IMR-90 (cell line): ENCODE results near the gene OLFM4. TPM values are rescaled to one million over a fixed set of nuclear protein-coding genes. Genes with fewer than 3 reads are reported as not detected.

Experiments
- ATAC-seq: fragments of 200-7000 bp; cut with Tn5 transposase; 2 replicates; pipeline ENCODE4 v1.9.1; 2020; ENCODE audit warnings: low read depth, mild to moderate bottlenecking, moderate library complexity
- BruUV-seq: library from RNA; stranded (reverse); fragments of 400-500 nt; replicated peaks from 2 replicates; lab custom pipeline; 2021; lab: Mats Ljungman, UMichigan
- CTCF ChIA-PET: fragments of 300-600 bp; formaldehyde crosslinking; extraction: SDS; loops from one replicate; lab custom pipeline; 2021; ENCODE audit warnings: antibody characterized with exemption; lab: Yijun Ruan, JAX
- POLR2A ChIA-PET: fragments of 300-600 bp; sonication (Branson Sonifier 250); formaldehyde crosslinking; loops from one replicate; lab custom pipeline; 2022; ENCODE audit warnings: antibody characterized with exemption; ENCODE audit not compliant: unreplicated experiment; lab: Charles Lee
- DNase-seq: peaks from one replicate; pipeline ENCODE4 v3.0.0; 2013
- H2AFZ ChIP-seq: replicated peaks from 2 replicates; pipeline ENCODE3; 2013; ENCODE audit warnings: low read length, mild to moderate bottlenecking; ENCODE audit not compliant: poor library complexity
- H2AK5ac ChIP-seq: 2 replicates; pipeline ENCODE4 v1.6.1; 2013; ENCODE audit warnings: low read depth, low read length, inconsistent platforms
- H2AK9ac ChIP-seq: replicated peaks from 2 replicates; pipeline ENCODE3; 2013; ENCODE audit warnings: mild to moderate bottlenecking, low read depth, low read length, moderate library complexity; ENCODE audit not compliant: poor library complexity
- H2BK120ac ChIP-seq: 2 replicates; pipeline ENCODE4 v1.6.1; 2013; ENCODE audit warnings: low read depth, low read length, inconsistent platforms
- H2BK15ac ChIP-seq: 3 replicates; pipeline ENCODE4 v1.6.1; 2013; ENCODE audit warnings: low read depth, low read length, inconsistent platforms
- H2BK20ac ChIP-seq: 2 replicates; pipeline ENCODE4 v1.6.1; 2013; ENCODE audit warnings: low read depth, mild to moderate bottlenecking, inconsistent platforms, low read length, moderate library complexity
- H2BK5ac ChIP-seq: 2 replicates; pipeline ENCODE4 v1.6.1; 2013; ENCODE audit warnings: mild to moderate bottlenecking, low read depth, low read length, inconsistent platforms; ENCODE audit not compliant: poor library complexity, severe bottlenecking
- H3K14ac ChIP-seq: replicated peaks from 2 replicates; pipeline ENCODE4 v1.6.1; 2013; ENCODE audit warnings: low read depth, low read length, inconsistent platforms
- H3K18ac ChIP-seq: 2 replicates; pipeline ENCODE4 v1.6.1; 2013; ENCODE audit warnings: low read depth, low read length, control low read depth
- H3K23ac ChIP-seq: 2 replicates; pipeline ENCODE4 v1.6.1; 2013; ENCODE audit warnings: low read depth, low read length, inconsistent platforms
- H3K27ac ChIP-seq: 2 replicates; pipeline ENCODE4 v1.5.1; 2013; ENCODE audit warnings: mild to moderate bottlenecking, control low read depth, low read length; ENCODE audit not compliant: insufficient read depth
- H3K27me3 ChIP-seq: 2 replicates; pipeline ENCODE4 v1.6.1; 2013; ENCODE audit warnings: low read length; ENCODE audit not compliant: control insufficient read depth, insufficient read depth
- H3K36me3 ChIP-seq: 2 replicates; pipeline ENCODE4 v1.6.1; 2013; ENCODE audit warnings: low read length, mixed read lengths; ENCODE audit not compliant: control insufficient read depth, insufficient read depth
- H3K4ac ChIP-seq: 2 replicates; pipeline ENCODE4 v1.6.1; 2013; ENCODE audit warnings: low read depth, low read length, inconsistent platforms
- H3K4me1 ChIP-seq: 2 replicates; pipeline ENCODE4 v1.6.1; 2013; ENCODE audit warnings: low read length, mixed read lengths; ENCODE audit not compliant: control insufficient read depth, insufficient read depth
- H3K4me2 ChIP-seq: 2 replicates; pipeline ENCODE4 v1.6.1; 2013; ENCODE audit warnings: low read depth, mild to moderate bottlenecking, control low read depth, low read length, moderate library complexity
- H3K4me3 ChIP-seq: 2 replicates; pipeline ENCODE4 v1.5.1; 2013; ENCODE audit warnings: low read depth, mild to moderate bottlenecking, control low read depth, low read length, moderate library complexity; ENCODE audit not compliant: insufficient read depth
- H3K56ac ChIP-seq: 2 replicates; pipeline ENCODE4 v1.6.1; 2013; ENCODE audit warnings: low read length, inconsistent platforms; ENCODE audit not compliant: insufficient read depth; ENCODE audit errors: extremely low read depth
- H3K79me1 ChIP-seq, 2 experiments: 2 replicates each; pipeline ENCODE4 v1.6.1; 2013; ENCODE audit warnings: low read length in 2 of 2, inconsistent platforms in 1 of 2, low read depth in 1 of 2
- H3K9ac ChIP-seq: 2 replicates; pipeline ENCODE4 v1.6.1; 2013; ENCODE audit warnings: low read depth, low read length, control low read depth
- H3K9me1 ChIP-seq: 2 replicates; pipeline ENCODE4 v1.6.1; 2013; ENCODE audit warnings: low read length, inconsistent platforms; ENCODE audit not compliant: insufficient read depth
- H3K9me3 ChIP-seq: 2 replicates; pipeline ENCODE4 v1.6.1; 2013; ENCODE audit warnings: low read length; ENCODE audit not compliant: control insufficient read depth, insufficient read depth
- H4K20me1 ChIP-seq: 2 replicates; pipeline ENCODE4 v1.6.1; 2013; ENCODE audit warnings: low read length, inconsistent platforms; ENCODE audit not compliant: insufficient read depth
- H4K5ac ChIP-seq: 2 replicates; pipeline ENCODE4 v1.6.1; 2013; ENCODE audit warnings: mild to moderate bottlenecking, low read depth, low read length, control low read depth
- H4K8ac ChIP-seq, 2 experiments: 2 replicates each; pipeline ENCODE4 v1.6.1; 2013; ENCODE audit warnings: low read depth in 2 of 2, low read length in 2 of 2, control low read depth in 1 of 2, inconsistent platforms in 1 of 2
- H4K91ac ChIP-seq: 2 replicates; pipeline ENCODE4 v1.6.1; 2013; ENCODE audit warnings: low read depth, low read length, inconsistent platforms; ENCODE audit not compliant: insufficient read depth
- MXI1 ChIP-seq: IDR thresholded peaks from 2 replicates; pipeline ENCODE4 v1.6.1; 2012; ENCODE audit warnings: low read depth, mild to moderate bottlenecking, low read length, moderate library complexity, borderline replicate concordance
- RFX5 ChIP-seq: IDR thresholded peaks from 2 replicates; pipeline ENCODE4 v1.8.0; 2012; ENCODE audit warnings: low read depth, mild to moderate bottlenecking, low read length, moderate library complexity
- WGBS, 2 experiments: methylation state at CpG; one replicate each; pipeline versions ENCODE4 v1.1.5 to v1.1.7; 2013; ENCODE audit warnings: missing lambda C conversion rate in 2 of 2; ENCODE audit not compliant: insufficient read length in 1 of 2; ENCODE audit errors: extremely low coverage in 2 of 2; 5-methylcytosine and 5-hydroxymethylcytosine counted together
- dilution Hi-C: fragments of 300-500 bp; cut with HindIII; formaldehyde crosslinking; loops from one replicate; pipeline ENCODE4 v1.14.3; 2018; ENCODE audit warnings: low sequenced_read_pairs; ENCODE audit not compliant: unreplicated experiment
- in situ Hi-C: fragments of 300-500 bp; cut with MboI; formaldehyde crosslinking; loops from 3 replicates; pipeline ENCODE4 v1.14.3; 2019; ENCODE audit warnings: low sequenced_read_pairs, inconsistent platforms, mixed read lengths
- intact Hi-C: fragments of 100-400 bp; cut with micrococcal nuclease; formaldehyde crosslinking; loops from 2 replicates; pipeline ENCODE4 v1.10.0; 2022
- polyA plus RNA-seq, 3 experiments: library from polyadenylated mRNA; depleted of rRNA; stranded (reverse); fragments of >200 nt; gene quantifications; 2 replicates each; pipeline ENCODE4 v1.2.3, GENCODE V29; 2012; ENCODE audit warnings: low replicate concordance in 1 of 3
- total RNA-seq: library from RNA; depleted of rRNA; stranded (reverse); fragments of >200 nt; gene quantifications from 2 replicates; pipeline ENCODE4 v1.2.3, GENCODE V29; 2012; rRNA removed

The OLFM4 gene
- total and polyA plus RNA-seq, 2 of the 4 experiments (the other 2 are of a cell fraction), result not detected

- H3K79me1 ChIP-seq, result no peaks in the 10 kb centered on the region
- BruUV-seq, result no TSS peak
- no peaks in the 10 kb centered on the region; the same call in 1 of the 2 replicates for H3K9me3 ChIP-seq
- intact Hi-C loops (no loop called here), in situ Hi-C loops (no loop called here), dilution Hi-C loops (no loop called here)
- ATAC-seq (no peak), DNase-seq (no peak)
- no peak overlapping the region for H2BK20ac ChIP-seq
- no peak overlapping the region for H4K8ac ChIP-seq
- H2BK15ac ChIP-seq, result no peak overlapping the region
- no peak overlapping the region for H4K91ac ChIP-seq
- ChIA-PET POLR2A (no interaction called here), CTCF (no interaction called here)
- no peak overlapping the region for H3K14ac ChIP-seq
- no peak overlapping the region for H3K4ac ChIP-seq
- no peak overlapping the region for H2AFZ ChIP-seq
- no peak overlapping the region for H3K56ac ChIP-seq
- no peaks in the 10 kb centered on the region for H3K4me1 ChIP-seq
- no peak overlapping the region for H3K18ac ChIP-seq
- WGBS, 2 experiments, result no CpG with 5 or more reads among the region's 1 CpG
- no peak overlapping the region for H3K4me3 ChIP-seq
- no peak overlapping the region for H2AK5ac ChIP-seq
- no peaks in the 10 kb centered on the region for H3K27me3 ChIP-seq
- TF ChIP-seq MXI1 (no peak), RFX5 (no peak)
- H3K27ac ChIP-seq, result no peak overlapping the region
- no peak overlapping the region for H3K23ac ChIP-seq
- no peaks in the 10 kb centered on the region for H4K20me1 ChIP-seq
- H2BK120ac ChIP-seq, result no peak overlapping the region
- H3K36me3 ChIP-seq, result no peaks in the 10 kb centered on the region
- H3K4me2 ChIP-seq, result no peak overlapping the region
- no peak overlapping the region for H3K9ac ChIP-seq
- H2AK9ac ChIP-seq, result no peak overlapping the region
- no peaks in the 10 kb centered on the region for H3K9me1 ChIP-seq
- no peak overlapping the region for H4K5ac ChIP-seq
- no peak overlapping the region for H2BK5ac ChIP-seq
Measured at GRCh38 chr13:53100394-53101063, 71.9 kb downstream of the OLFM4 start.

Other genes starting within 250 kb of the OLFM4 start
- not detected in 2 replicates for gene PCDH8, start 180.2 kb upstream of the OLFM4 start, total RNA-seq
- gene PCDH8, start 180.2 kb upstream of the OLFM4 start, polyA plus RNA-seq (2012; rRNA removed), result not detected in 2 replicates